ENCODE measurements around the gene NFAT5. TPM values are rescaled to one million over a fixed set of nuclear protein-coding genes. Genes with fewer than 3 reads are reported as not detected.

NFAT5 gene
- total and polyA plus RNA-seq, 9 of the 15 experiments (the other 6 are each of a cell fraction or from before 2014, with no cell fraction given): 0.78 to 20.5 (median 12.4) TPM

DNA sequence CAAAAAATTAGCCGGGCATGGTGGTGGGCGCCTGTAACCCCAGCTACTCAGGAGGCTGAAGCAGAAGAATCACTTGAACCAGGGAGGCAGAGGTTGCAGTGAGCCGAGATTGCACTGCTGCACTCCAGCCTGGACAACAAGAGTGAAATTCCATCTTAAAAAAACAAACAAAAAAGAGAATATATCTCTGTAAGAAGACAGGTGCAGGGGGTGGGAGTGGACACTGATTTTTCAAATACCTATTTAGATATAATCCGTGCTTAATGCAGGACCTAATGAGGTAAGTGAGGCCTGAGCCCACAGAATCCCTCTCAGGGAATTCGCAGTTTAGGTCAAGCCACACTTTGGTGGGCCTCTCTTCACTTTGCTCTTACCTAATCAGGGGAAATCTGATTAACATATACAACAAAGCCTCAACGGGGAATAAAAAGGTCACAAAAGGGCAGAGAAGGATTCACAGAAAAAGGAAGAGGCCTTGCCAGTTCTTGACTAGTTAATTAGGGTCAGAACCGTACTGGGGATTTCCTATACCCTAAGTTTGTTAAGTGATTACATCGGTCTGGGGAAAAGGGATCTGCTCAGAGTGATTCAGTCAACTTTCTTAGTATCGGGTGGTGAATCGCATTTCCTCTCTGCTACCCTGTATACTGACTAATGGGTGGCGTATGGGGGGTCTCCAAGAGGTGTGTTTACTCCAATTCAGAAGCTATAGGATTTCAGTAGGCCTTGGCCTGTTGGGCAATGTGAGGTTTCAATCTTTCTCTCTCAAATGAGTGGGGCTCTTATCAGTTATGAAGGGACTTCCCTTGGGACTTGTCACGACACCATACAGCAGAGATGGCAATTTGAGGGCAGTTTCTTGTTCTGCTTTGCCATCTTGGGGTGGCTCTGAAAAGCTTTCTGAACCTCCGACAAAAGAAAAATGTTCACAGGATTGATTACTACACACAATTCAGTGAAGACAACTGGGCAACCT lies 1.9 kb upstream of the NFAT5 start (continued):
- TF ChIP-seq, protein P1, sequence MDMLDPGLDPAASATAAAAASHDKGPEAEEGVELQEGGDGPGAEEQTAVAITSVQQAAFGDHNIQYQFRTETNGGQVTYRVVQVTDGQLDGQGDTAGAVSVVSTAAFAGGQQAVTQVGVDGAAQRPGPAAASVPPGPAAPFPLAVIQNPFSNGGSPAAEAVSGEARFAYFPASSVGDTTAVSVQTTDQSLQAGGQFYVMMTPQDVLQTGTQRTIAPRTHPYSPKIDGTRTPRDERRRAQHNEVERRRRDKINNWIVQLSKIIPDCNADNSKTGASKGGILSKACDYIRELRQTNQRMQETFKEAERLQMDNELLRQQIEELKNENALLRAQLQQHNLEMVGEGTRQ (CRISPR knock-in tag; IDR thresholded peaks at IDR 0.05): no peak
- no peak for TF ChIP-seq ZFP30 (CRISPR knock-in tag; IDR thresholded peaks at IDR 0.05; ENCODE audit: borderline replicate concordance)
- no peak for TF ChIP-seq HNRNPUL1 (IDR thresholded peaks at IDR 0.05; ENCODE audit: low read length)
- TF ChIP-seq, protein P2, sequence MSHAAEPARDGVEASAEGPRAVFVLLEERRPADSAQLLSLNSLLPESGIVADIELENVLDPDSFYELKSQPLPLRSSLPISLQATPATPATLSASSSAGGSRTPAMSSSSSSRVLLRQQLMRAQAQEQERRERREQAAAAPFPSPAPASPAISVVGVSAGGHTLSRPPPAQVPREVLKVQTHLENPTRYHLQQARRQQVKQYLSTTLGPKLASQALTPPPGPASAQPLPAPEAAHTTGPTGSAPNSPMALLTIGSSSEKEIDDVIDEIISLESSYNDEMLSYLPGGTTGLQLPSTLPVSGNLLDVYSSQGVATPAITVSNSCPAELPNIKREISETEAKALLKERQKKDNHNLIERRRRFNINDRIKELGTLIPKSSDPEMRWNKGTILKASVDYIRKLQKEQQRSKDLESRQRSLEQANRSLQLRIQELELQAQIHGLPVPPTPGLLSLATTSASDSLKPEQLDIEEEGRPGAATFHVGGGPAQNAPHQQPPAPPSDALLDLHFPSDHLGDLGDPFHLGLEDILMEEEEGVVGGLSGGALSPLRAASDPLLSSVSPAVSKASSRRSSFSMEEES (CRISPR knock-in tag; IDR thresholded peaks at IDR 0.05): no peak
- no peak for TF ChIP-seq HSF4 (CRISPR knock-in tag; IDR thresholded peaks at IDR 0.05; ENCODE audit: borderline replicate concordance)
- no peak for TF ChIP-seq EP400 (IDR thresholded peaks at IDR 0.05)
- peak; percentile 33; the same call in 1 of the 2 replicates for TF ChIP-seq CXXC5 (CRISPR knock-in tag; IDR thresholded peaks at IDR 0.05)
- no peak for TF ChIP-seq MAFG (tag; conservative IDR thresholded peaks at IDR 0.05)

Data from K562 (cell line).